Measurements from ENCODE around the gene PTDSS2. TPM values are rescaled to one million over a fixed set of nuclear protein-coding genes. Genes with fewer than 3 reads are reported as not detected.

The PTDSS2 gene
- total RNA-seq, 1 donor from 2014 or later: 47.3 TPM

DNA sequence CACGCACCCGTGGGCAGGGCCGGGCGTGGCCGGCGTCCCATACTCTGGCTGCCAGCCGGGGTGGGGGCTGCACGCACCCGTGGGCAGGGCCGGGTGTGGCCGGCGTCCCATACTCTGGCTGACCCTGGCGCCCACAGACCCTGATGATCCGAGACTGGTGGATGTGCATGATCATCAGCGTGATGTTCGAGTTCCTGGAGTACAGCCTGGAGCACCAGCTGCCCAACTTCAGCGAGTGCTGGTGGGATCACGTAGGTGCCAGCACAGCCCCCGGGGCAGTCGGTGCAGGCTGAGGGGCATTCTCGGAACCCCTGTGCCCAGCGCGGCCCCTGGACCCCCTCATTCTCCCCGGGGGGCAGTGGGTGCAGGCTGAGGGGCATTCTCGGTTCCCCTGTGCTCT, 38.0 kb downstream of the PTDSS2 start:
- H3K27ac Mint-ChIP-seq (ENCODE audit: unreplicated experiment): no peak overlapping the region
- Histone ChIP-seq H3K4me3 (ENCODE audit: insufficient read depth, low read depth, low read length) (no peak overlapping the region), H3K9ac (ENCODE audit: low read length) (no peak overlapping the region), H3K4me1 (ENCODE audit: insufficient read depth, low read length) (no peaks in the 10 kb centered on the region), H4K20me1 (ENCODE audit: insufficient read depth, low read length) (peaks cover 10% of the 10 kb centered on the region), H3K79me2 (ENCODE audit: insufficient read depth, low read length) (peaks cover 22% of the 10 kb centered on the region), H3K27ac (ENCODE audit: low read depth, low read length) (no peak overlapping the region), H3K27me3 (ENCODE audit: insufficient read depth, low read length) (no peaks in the 10 kb centered on the region), H2AFZ (ENCODE audit: low read depth, low read length) (no peak overlapping the region), H3K4me2 (ENCODE audit: low read length) (no peak overlapping the region), H3K9me3 (ENCODE audit: insufficient read depth, low read depth, low read length) (no peaks in the 10 kb centered on the region), H3K36me3 (ENCODE audit: insufficient read depth, low read length) (no peaks in the 10 kb centered on the region)
- DNase-seq (ENCODE audit: low read depth) (no peak), FAIRE-seq (no peak)
- no peak overlapping the region for H3K4me3 Mint-ChIP-seq (ENCODE audit: unreplicated experiment)
- H3K4me1 Mint-ChIP-seq (ENCODE audit: low read depth, unreplicated experiment): no peaks in the 10 kb centered on the region
- no peaks in the 10 kb centered on the region for H3K9me3 Mint-ChIP-seq (ENCODE audit: unreplicated experiment)
- no peak for TF ChIP-seq EZH2 (IDR thresholded peaks at IDR 0.05; ENCODE audit: insufficient read depth, low read length)
- TF ChIP-seq, protein P1, sequence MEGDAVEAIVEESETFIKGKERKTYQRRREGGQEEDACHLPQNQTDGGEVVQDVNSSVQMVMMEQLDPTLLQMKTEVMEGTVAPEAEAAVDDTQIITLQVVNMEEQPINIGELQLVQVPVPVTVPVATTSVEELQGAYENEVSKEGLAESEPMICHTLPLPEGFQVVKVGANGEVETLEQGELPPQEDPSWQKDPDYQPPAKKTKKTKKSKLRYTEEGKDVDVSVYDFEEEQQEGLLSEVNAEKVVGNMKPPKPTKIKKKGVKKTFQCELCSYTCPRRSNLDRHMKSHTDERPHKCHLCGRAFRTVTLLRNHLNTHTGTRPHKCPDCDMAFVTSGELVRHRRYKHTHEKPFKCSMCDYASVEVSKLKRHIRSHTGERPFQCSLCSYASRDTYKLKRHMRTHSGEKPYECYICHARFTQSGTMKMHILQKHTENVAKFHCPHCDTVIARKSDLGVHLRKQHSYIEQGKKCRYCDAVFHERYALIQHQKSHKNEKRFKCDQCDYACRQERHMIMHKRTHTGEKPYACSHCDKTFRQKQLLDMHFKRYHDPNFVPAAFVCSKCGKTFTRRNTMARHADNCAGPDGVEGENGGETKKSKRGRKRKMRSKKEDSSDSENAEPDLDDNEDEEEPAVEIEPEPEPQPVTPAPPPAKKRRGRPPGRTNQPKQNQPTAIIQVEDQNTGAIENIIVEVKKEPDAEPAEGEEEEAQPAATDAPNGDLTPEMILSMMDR (IDR thresholded peaks at IDR 0.05; ENCODE audit: insufficient read depth, low read depth, low read length): no peak
- peaks cover 5% of the 10 kb centered on the region for H3K36me3 Mint-ChIP-seq (ENCODE audit: low read depth, unreplicated experiment)
- no peaks in the 10 kb centered on the region for H3K27me3 Mint-ChIP-seq (ENCODE audit: low read depth, unreplicated experiment)

DNA sequence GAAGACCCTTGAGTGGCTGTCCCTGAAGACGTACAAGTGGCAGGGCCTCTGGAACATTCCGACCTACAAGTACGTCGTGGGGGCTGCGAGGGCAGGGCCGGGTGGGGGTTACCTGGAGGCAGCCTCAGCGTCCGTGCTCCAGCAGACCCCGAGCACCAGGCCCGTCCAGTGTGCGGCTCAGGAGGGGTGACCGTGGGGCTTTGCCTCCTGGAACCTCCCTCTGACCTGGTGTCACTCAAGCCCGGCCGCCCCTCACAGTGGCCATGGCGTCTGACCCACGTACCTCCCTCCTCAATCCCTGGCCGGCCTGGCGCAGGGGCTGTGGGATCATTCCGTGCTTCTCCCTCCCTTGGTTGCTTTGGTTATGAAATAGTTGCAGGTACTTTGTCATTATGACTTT, 38.5 kb downstream of the PTDSS2 start:
- Histone ChIP-seq H3K4me1 (ENCODE audit: insufficient read depth, low read length) (no peaks in the 10 kb centered on the region), H3K27ac (ENCODE audit: low read depth, low read length) (no peak overlapping the region), H2AFZ (ENCODE audit: low read depth, low read length) (no peak overlapping the region), H3K36me3 (ENCODE audit: insufficient read depth, low read length) (no peaks in the 10 kb centered on the region), H3K27me3 (ENCODE audit: insufficient read depth, low read length) (no peaks in the 10 kb centered on the region), H3K9ac (ENCODE audit: low read length) (no peak overlapping the region), H3K9me3 (ENCODE audit: insufficient read depth, low read depth, low read length) (no peaks in the 10 kb centered on the region), H3K79me2 (ENCODE audit: insufficient read depth, low read length) (peaks cover 21% of the 10 kb centered on the region), H3K4me3 (ENCODE audit: insufficient read depth, low read depth, low read length) (no peak overlapping the region), H3K4me2 (ENCODE audit: low read length) (no peak overlapping the region), H4K20me1 (ENCODE audit: insufficient read depth, low read length) (peaks cover 10% of the 10 kb centered on the region)
- no peak overlapping the region for H3K27ac Mint-ChIP-seq (ENCODE audit: unreplicated experiment)
- no peaks in the 10 kb centered on the region for H3K4me1 Mint-ChIP-seq (ENCODE audit: low read depth, unreplicated experiment)
- H3K36me3 Mint-ChIP-seq (ENCODE audit: low read depth, unreplicated experiment): peaks cover 5% of the 10 kb centered on the region
- no peak for TF ChIP-seq EZH2 (IDR thresholded peaks at IDR 0.05; ENCODE audit: insufficient read depth, low read length)
- TF ChIP-seq, protein P1 (IDR thresholded peaks at IDR 0.05; ENCODE audit: insufficient read depth, low read depth, low read length): no peak
- H3K27me3 Mint-ChIP-seq (ENCODE audit: low read depth, unreplicated experiment): no peaks in the 10 kb centered on the region
- DNase-seq (ENCODE audit: low read depth): no peak
- no peak for FAIRE-seq
- no peak overlapping the region for H3K4me3 Mint-ChIP-seq (ENCODE audit: unreplicated experiment)
- H3K9me3 Mint-ChIP-seq (ENCODE audit: unreplicated experiment): no peaks in the 10 kb centered on the region

DNA sequence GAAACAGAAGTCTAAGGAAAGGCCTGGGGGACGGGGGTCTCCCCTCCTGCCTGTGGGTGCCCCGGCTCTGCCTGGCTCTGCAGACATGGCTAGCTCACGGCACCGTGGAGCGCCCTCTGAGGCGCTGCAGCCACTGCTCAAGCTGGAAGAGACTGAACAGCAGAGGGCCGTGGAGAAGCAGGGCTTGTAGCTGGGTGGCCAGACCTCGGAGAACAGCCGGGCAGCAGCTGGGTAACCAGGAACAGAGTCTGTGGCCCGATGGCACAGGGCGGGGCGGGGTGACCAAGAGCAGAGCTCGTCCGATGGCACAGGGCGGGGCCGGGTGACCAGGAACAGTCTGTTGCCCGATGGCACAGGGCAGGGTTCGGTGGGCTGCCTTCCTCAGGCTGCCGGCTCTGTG, 38.9 kb downstream of the PTDSS2 start:
- H3K4me3 ChIP-seq (ENCODE audit: insufficient read depth, low read depth, low read length): no peak overlapping the region
- no peak overlapping the region for H2AFZ ChIP-seq (ENCODE audit: low read depth, low read length)
- H3K9me3 Mint-ChIP-seq (ENCODE audit: unreplicated experiment): no peaks in the 10 kb centered on the region

More for the DNA sequence above, 38.9 kb downstream of the PTDSS2 start:
- no peak for FAIRE-seq
- no peaks in the 10 kb centered on the region for H3K9me3 ChIP-seq (ENCODE audit: insufficient read depth, low read depth, low read length)
- Mint-ChIP-seq H3K4me1 (ENCODE audit: low read depth, unreplicated experiment) (no peaks in the 10 kb centered on the region), H3K27me3 (ENCODE audit: low read depth, unreplicated experiment) (no peaks in the 10 kb centered on the region), H3K36me3 (ENCODE audit: low read depth, unreplicated experiment) (peaks cover 4% of the 10 kb centered on the region), H3K4me3 (ENCODE audit: unreplicated experiment) (no peak overlapping the region), H3K27ac (ENCODE audit: unreplicated experiment) (no peak overlapping the region)
- H3K4me2 ChIP-seq (ENCODE audit: low read length): no peak overlapping the region
- TF ChIP-seq, protein P1 (IDR thresholded peaks at IDR 0.05; ENCODE audit: insufficient read depth, low read depth, low read length): no peak
- no peak overlapping the region for H3K27ac ChIP-seq (ENCODE audit: low read depth, low read length)
- no peak for DNase-seq (ENCODE audit: low read depth)
- H3K36me3 ChIP-seq (ENCODE audit: insufficient read depth, low read length): no peaks in the 10 kb centered on the region
- peaks cover 7% of the 10 kb centered on the region for H4K20me1 ChIP-seq (ENCODE audit: insufficient read depth, low read length)
- H3K9ac ChIP-seq (ENCODE audit: low read length): no peak overlapping the region
- no peaks in the 10 kb centered on the region for H3K4me1 ChIP-seq (ENCODE audit: insufficient read depth, low read length)
- H3K27me3 ChIP-seq (ENCODE audit: insufficient read depth, low read length): no peaks in the 10 kb centered on the region
- H3K79me2 ChIP-seq (ENCODE audit: insufficient read depth, low read length): peaks cover 17% of the 10 kb centered on the region

All from astrocyte (in vitro differentiated cells and primary cell).